NCI-H1105 (cell line): ENCODE results near the gene CACNA1D.
A peak's percentile ranks its signal among the peaks of the same experiment; 100 is the strongest.

Experiments used
- DNase-seq: peaks from one replicate; lab custom pipeline; 2025; lab: John Stamatoyannopoulos, UW

The CACNA1D gene

GRCh38 chr3:53715815-53716483, 221.5 kb downstream of the CACNA1D start:
- no peak for DNase-seq

GRCh38 chr3:53716998-53717397, 222.6 kb downstream of the CACNA1D start:
- no peak for DNase-seq

DNA sequence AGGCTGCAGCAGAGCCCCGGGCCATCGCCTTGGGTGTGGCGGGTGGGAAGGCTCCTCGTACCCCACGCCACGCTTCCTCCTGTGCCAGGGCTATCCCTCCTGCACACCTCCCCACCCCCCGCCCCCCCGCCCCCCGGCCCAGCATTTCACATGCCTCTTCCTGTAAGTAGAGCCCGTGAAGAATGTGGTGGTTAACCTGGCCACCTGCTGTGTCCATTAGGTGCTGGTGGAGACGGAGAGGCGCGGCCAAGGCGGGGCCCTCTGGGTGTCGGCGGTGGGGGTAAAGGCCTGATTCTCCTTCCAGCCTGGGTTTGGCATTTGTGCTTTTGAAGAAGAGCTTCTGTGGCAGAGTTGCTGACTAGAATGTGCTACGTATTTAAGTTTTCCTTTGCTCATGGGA, 224.1 kb downstream of the CACNA1D start:
- DNase-seq: no peak

DNA sequence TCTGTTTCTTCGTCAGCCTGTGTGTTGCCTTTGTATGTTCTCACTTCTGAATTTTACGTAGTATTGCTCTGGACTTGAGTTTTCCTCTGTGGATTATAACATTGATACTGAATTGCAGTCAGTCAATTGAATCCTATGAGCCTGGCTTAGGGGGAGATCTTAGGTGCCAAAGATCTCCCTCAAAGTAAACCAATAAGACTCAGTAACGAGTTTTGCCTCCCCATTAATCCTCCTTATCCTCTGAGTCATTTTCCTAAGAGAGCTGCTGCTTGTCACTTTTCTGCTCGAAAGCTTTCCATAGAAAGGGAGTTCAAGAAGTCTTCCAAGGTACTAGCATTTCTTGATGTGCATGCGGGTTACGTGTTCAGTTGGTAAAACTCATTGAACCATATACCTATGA, 225.4 kb downstream of the CACNA1D start:
- no peak for DNase-seq

DNA sequence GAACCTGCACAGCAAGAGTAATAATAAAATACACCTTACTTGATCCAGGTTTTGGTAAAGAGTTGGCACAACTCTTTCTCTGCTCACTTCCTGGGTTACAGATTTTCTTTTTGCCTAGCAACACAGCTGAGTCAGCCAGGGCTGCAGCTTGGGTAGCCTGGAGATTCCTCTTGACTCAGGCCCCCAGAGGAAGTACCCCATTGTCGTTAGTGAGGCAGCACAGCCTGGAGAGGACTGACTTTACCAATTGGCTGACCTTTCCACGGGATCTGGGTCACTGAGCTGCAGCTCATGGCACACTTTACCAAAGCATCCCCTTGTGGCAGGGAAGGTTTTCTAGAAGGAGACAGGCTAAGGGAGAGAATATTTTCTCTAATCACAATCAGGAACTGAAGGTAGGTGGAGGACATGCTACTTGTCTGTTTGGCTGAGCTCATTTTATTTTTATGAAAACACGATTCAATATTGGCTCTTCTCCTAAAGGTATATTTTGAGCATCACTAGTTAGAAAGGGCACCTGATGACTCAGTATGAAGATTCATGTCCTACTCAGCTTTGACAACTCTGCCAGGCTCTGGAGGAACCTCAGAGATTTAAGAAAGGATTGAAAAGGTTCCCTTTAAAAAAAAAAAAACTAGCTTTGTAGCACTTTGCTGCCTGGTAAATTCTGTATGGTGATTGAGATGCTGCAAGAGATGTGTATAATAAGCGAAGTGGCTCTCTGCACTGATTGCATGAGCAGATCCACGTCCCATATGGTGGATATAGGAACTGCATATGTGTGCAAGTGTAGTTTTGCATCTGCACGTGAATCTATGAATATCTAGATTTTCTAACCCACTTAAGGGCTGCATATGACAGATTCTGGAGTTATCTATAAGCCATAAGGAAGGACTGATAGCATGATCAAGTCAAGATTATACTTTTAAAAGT, 227.0 kb downstream of the CACNA1D start:
- no peak for DNase-seq

GRCh38 chr3:53724566-53724965, 230.2 kb downstream of the CACNA1D start:
- DNase-seq: no peak

- no peak for DNase-seq
Observed at GRCh38 chr3:53725387-53725995, 231.1 kb downstream of the CACNA1D start.

DNA sequence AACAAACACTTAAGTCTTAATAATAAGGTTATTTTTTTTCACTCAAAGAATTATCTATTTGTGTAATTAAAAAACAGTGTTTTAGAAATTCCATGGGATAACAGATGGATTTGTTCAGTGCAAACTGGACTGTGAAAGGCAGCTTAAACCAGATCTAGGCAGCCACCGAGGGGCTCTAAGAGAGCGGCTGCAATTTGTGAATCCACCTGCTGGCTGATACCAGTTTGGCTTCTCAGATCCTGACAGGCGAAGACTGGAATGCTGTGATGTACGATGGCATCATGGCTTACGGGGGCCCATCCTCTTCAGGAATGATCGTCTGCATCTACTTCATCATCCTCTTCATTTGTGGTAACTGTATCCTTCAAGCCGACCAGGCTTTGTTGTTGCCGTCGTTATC, 232.2 kb downstream of the CACNA1D start:
- no peak for DNase-seq

DNA sequence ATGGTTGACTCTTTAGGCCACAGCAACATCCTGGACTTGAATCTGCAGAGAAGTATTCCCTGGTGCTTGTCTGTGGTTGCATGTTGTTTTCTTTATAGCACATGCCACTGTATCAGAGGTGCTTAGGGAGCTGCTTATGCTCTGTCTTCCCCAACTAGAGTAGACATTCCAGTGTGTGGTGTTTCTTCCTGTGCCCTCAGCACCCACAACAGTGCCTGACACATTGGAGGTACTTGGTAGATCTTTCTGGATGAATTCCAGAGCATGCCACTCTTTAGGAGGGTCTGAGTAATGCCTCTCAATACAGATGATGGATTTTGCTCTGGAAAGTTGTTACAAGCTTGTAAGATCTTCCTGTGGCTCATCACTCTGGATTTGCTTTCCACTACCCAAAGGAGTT, 234.2 kb downstream of the CACNA1D start:
- no peak for DNase-seq

DNA sequence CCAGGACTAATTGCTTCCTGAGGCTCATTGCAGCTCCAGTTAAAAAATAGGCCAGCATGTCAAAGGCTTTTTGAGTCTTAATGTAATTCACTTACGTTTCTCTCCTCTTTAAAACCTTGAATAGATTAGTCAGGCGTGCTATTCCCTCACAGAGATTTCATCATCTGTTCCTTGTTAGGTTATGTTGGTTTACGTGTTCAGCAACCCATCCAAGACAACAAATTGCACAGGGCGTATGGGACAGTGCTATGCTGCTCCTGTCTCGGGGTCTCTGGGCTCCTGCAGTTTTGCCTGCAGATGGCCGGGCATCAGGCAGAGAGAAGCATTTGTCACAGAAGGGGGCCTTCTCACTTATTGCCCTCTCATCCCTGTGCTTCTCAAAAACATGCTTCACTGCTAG, 234.7 kb downstream of the CACNA1D start:
- no peak for DNase-seq

- no peak for DNase-seq
Observed at GRCh38 chr3:53729618-53730017, 235.2 kb downstream of the CACNA1D start.

DNA sequence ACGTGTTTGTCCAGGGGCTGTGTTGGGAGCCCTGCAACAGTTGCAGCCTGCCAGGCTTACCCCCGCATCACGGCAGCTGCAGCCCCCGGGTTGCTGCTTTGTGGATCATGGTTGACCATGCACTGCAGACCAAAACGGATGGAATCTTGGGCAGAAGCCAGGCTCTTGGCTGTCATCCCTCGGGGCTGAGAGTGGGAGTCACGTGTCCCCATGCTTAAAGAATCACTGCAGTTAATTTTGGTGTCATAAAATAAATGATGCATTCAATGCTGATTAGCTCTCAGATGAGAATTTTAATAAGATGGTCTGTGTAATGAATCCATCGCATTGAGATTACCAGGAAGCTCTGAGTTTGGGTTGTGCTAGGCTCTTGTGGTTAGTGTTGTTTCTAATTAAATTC, 236.2 kb downstream of the CACNA1D start:
- DNase-seq: peak; percentile 64

GRCh38 chr3:53731934-53732624, 237.7 kb downstream of the CACNA1D start:
- no peak for DNase-seq

GRCh38 chr3:53733446-53733845, 239.0 kb downstream of the CACNA1D start:
- DNase-seq: no peak

DNA sequence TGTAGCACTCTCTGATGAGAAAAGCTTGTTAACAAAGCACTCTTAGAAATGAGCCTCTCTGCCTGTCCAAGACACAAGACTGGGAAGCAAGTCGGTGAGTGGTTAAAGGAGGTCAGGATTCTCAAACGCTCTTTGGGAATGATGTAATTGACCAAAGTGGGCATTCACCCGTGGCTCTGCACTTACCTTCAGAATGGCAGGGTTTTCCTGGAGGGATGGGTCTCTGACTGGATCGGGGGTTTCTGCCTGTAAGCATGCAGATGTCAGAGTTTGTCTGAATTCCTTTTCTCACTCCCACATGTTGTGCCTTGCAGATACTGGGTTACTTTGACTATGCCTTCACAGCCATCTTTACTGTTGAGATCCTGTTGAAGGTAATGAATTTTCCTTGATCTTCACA, 245.6 kb downstream of the CACNA1D start:
- no peak for DNase-seq

GRCh38 chr3:53740956-53741355, 246.5 kb downstream of the CACNA1D start:
- no peak for DNase-seq

GRCh38 chr3:53744351-53744750, 249.9 kb downstream of the CACNA1D start:
- no peak for DNase-seq

GRCh38 chr3:53747559-53747958, 253.1 kb downstream of the CACNA1D start:
- no peak for DNase-seq

DNA sequence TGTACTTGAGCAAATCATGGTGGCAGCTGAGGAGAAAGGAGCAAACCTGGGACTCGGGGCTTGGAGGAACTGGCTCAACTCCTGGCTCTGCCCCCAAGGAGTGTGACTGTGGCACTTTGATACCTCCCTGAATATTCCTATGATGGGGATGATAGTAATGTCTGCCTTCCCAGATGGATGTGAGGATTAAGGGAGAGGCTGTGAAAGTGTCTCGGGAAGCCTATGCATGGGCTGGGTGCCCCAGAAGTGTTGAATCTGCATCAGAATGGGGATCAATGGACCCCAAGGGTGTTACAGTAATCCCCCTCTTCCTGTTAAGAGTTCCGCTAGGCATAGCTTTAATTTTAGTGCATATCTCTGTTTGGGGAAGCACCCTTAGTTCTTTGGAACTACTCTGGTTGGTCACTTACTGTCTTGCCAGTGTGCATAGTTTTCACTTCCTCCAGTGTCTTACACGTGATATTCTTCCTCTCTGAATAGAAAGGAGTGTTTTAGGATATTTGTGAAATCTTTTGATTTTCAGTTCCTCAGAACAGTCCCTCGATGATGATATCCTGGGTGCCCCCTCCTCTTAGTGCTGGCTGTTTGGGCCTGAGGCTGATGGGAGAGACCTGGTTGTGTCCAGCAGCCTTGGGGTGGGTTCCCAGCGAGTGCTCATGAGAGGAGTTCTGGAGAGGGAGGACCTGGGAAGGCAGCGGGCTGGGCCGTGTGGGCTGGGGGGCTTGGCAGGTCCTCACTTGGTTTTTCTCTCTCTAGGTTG, 254.3 kb downstream of the CACNA1D start:
- DNase-seq: no peak

DNA sequence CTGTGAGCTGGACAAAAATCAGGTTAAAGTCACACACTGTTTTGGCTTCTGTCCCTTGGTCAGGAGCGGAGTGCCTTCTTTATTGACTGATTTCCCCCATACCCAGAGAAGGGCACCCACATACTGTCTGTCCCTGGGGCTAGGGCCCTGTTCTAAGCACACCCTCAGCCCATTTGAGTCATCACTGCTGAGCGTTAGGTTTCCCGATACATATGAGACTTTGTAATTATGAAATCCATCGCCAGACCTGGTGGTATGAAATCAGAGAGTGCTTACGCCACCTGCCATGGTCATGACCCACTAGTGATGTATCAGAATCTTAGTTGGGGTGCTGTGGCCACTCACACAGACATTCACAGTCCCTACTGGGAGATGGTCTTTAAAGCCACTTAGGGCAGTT, 255.0 kb downstream of the CACNA1D start:
- no peak for DNase-seq
